GM19238 (cell line): Measurements from ENCODE around the gene HEMK1.

Experiments
- DNase-seq: peaks from one replicate; pipeline ENCODE4 v3.0.0; 2011; ENCODE audit warnings: low spot score; ENCODE audit not compliant: insufficient read length

HEMK1 gene

DNA sequence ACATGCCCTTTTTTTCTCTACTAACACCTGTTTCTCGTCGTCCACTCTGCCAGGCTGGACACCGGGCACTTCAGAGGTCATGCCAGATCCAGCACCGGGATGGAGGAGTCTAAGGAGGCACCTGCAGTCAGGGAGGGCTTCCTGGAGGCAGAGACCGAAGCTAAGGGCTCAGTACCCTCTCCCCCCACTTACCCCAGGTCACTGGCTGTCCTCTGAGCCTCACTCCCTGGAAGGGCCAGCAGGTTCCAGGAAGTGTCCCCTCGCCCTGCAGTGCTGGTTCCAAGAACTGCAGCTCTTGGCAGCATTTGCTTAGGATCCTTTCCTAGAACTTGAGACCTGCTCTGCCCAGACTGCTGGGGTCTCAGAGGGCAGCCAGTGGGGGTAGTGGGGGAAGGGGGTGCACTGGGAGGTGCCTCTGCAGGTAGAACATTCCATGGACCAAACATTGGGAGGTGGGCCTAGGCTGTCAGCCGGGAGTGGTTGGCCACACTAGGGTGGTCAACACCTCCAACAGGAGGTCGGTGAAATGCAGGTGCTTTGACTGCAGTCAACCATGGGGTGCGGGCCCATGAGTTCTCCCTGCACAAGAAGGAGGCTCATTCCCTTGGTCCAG, 30.9 kb downstream of the HEMK1 start:
- no peak for DNase-seq

GRCh38 chr3:50600841-50601591, 31.7 kb downstream of the HEMK1 start:
- DNase-seq, result peak; percentile 69

DNA sequence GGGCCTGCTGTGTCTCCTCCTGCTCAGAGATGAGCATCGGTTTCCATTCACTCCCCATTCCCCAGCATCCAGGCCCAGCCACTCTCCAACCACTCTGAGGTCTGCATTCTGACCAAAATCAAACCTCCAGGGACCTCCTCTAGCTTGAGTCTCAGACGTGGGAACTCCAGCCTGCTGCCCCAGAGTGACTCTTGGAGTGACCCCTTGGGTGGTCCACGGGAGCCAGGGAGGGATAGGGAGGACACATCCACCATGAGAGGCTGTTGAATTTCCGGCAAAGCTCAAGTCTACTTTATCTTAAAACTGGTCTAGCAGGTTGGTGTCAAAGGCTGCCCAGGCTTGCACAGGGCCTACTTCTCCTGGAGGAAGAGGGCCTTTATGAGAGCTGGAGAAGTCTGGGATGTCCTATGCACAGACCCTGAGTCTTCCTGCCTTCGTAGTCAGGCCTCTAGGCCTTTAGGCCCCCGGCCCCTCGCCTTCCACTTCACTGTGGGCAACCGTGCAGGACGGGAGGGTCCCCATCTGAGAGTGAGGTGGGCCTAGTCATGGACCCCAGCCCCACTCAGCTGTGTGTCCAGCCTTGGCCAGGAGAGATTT, 33.4 kb downstream of the HEMK1 start:
- no peak for DNase-seq

- DNase-seq, result no peak
These were observed 34.2 kb downstream of the HEMK1 start for GRCh38 chr3:50603261-50604109.

DNA sequence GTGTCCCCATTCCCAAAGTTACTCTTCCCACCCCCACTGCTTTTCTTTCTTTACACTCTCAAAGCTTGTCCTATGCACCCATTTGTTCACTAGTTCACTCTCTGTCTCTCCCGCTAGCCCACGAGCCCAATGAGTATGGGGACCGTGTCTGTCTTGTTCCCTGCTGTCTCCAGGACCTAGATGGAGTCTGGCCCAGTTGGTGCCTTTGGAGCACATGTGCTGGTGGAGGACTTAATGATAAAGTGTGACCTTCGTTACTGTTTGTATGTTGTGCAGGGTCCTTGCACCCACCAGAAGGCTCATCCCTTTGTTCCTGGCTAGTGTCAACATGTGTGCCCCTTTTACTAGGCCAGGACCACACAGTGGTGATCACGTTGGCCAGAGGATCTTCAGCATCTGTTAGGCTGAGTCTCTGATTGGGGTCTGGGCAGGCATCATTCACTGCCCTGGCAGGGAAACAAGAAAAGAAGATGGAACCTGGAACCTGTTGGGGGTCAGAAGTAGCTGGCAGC, 34.8 kb downstream of the HEMK1 start:
- no peak for DNase-seq

GRCh38 chr3:50604628-50605588, 35.6 kb downstream of the HEMK1 start:
- no peak for DNase-seq

- DNase-seq, result no peak
These were observed 36.6 kb downstream of the HEMK1 start for GRCh38 chr3:50605901-50606326.

DNA sequence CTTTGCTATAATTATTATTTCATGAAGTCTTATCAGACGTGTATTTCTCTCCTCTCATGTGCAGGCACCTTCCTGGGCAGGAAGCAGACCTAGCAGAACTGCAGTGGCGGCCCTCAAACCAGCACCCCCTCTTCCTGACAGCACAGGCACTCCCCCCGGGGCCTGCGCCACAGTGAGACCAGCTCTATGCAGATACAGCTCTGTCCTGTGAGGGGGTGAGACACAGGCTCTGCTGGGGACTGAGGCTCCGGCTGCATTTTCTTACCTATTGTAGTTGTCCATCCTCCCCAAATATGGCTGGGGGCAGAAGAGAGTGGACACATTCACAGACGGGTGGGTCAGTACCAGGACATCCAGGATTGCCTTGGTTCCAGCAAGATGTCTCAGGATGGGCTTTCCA, 37.3 kb downstream of the HEMK1 start:
- DNase-seq, result no peak

- DNase-seq, result no peak
These were observed 38.2 kb downstream of the HEMK1 start for GRCh38 chr3:50607271-50608091.

GRCh38 chr3:50608278-50608677, 39.0 kb downstream of the HEMK1 start:
- DNase-seq, result no peak

DNA sequence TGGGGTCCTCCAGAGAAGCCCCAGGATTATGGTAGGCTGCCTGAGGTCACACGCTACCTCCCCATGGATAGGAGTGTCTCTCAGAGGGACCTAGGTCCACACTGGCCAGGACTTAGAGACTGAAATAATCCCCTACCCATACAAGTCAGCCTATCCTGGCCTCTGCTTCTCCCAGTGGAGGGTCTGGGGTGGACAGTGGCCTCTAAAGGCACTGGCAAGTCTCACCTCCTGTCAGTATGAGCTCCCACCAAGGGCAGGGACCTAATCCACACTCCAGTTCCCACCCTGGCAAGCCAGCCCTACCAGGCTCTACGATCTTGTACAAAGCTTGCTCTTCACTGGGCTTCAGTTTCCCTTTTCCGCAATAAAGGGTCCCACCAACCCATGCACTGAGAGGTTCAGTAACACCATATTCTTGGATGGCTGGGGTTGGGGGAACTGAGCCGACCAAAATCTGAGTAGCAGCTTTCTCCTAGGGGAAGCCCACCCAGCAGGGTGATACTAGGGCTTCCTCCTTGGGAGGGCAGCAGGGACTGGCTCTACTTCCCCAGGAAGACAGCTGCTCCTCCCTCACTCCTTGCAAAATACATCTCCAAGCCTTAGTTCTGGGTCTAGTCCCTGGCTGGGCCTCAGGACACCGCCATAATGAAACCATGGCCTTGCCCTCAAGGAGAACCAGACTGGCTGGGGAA, 39.9 kb downstream of the HEMK1 start:
- no peak for DNase-seq

DNA sequence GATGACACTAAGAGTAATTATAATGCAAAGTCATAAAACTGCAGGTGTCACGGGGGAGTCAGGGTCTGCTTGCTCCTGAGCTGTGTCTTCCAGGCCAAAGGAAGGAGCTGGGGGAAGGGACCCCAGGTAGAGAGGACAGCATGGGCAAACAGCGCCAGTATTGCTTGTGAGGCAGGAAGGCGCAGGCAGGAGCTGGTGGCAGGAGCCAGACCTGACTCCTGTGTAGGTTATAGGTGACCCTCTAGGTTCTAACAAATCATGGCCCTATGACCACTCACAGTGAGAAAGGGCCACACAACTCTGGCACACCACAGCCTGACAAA, 40.4 kb downstream of the HEMK1 start:
- DNase-seq, result no peak

DNA sequence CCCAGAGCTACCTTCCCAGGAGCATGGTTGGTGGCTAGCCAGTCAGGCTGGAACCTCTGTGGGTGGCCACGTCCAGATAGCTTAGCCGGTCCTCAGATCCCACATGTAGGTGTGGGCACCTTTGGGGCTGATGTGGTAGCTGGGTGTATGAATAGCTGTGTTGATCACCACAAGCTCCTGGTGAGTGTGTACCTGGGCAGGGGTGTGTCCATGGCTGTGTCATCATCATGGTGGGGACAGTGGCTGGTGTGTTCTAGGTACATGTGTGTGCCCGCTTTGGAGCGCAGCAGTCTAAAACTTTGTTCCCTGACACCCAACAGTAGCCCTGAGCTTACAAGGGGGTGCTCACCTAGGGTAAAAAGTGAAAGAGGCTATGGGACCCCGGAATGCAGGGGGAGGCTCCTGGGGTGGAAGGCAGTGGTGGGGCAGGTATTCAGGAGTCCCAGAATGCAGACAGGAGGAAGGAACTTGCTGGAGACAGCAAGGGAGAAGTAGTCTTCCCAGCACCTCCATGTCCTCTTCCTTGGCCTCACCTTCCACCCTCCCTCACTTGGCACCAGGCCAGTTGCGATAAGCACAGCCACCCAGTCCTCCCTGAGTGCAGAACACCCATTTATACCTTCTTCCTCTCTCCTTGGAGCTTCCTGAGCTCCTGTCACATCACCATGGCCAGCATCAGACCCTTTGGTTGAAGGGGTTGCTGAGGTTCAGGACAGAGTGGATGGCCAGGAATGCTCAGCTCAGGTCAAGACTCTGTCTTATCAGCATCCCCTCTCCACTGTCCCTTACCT, 41.1 kb downstream of the HEMK1 start:
- DNase-seq, result no peak

DNA sequence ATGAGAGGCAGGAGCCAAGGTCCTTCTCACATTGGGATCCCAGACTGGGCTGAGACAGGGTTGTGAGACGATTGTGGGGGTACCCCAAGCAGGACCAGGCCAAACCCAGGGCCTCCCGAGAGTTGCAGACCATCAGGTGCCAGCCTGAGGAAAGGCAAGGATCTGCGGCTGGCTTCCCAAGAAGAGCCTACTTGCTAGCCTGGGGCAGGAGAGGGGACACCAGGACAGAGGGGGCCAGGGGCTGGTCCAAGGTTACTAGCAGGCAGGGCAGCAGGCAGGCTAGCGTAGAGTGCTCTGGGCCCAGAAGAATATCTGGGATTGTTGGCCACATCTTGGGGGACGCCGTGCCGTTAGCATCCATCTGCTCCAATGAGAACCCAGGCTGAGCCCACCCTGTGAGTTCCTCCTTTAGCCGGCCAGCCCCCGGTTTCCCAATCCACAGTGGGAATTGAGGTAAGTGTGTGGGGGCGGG, 41.7 kb downstream of the HEMK1 start:
- no peak for DNase-seq

GRCh38 chr3:50611464-50612233, 42.3 kb downstream of the HEMK1 start, which contains the start of gene CISH:
Gene CISH (minus strand): TSS chr3:50611774. CDS start chr3:50611650, 124 bp downstream.
- DNase-seq, result peak; percentile 87

- no peak for DNase-seq
These were observed 43.0 kb downstream of the HEMK1 start for GRCh38 chr3:50612234-50612882.
